GM12878 (cell line): ENCODE results near the gene VPS26A. TPM values are rescaled to one million over a fixed set of nuclear protein-coding genes. Genes with fewer than 3 reads are reported as not detected.

Source experiments
- ATF7 ChIP-seq: fragments of 450-650 bp; IDR thresholded peaks from 2 replicates; pipeline ENCODE4 v1.6.1; 2016; ENCODE audit warnings: low read depth, mild to moderate bottlenecking
- BCL3 ChIP-seq: IDR thresholded peaks from 2 replicates; pipeline ENCODE4 v1.6.1; 2011; ENCODE audit warnings: borderline replicate concordance, low read depth, mild to moderate bottlenecking, moderate library complexity, low read length; ENCODE audit not compliant: insufficient read depth, poor library complexity, severe bottlenecking
- CHD2 ChIP-seq: IDR thresholded peaks from 2 replicates; pipeline ENCODE4 v1.6.1; 2011; ENCODE audit warnings: low read depth, low read length, improper control_type of control experiment, borderline replicate concordance
- EZH2 ChIP-seq: IDR thresholded peaks from 2 replicates; pipeline ENCODE4 v1.6.1; 2012; ENCODE audit warnings: low read depth, mild to moderate bottlenecking, control low read depth, inconsistent platforms, low read length, borderline replicate concordance; ENCODE audit not compliant: control insufficient read depth
- FOXM1 ChIP-seq: IDR thresholded peaks from 2 replicates; pipeline ENCODE4 v1.6.1; 2012; ENCODE audit warnings: low read depth, mild to moderate bottlenecking, inconsistent platforms, low read length, moderate library complexity
- IRF3 ChIP-seq: fragments of 450-650 bp; IDR thresholded peaks from 2 replicates; pipeline ENCODE4 v1.6.1; 2014; ENCODE audit warnings: mild to moderate bottlenecking
- KDM1A ChIP-seq: fragments of 200-600 bp; sonication (generic); IDR thresholded peaks from 2 replicates; pipeline ENCODE4 v1.6.1; 2016; ENCODE audit warnings: borderline replicate concordance
- LARP7 ChIP-seq: fragments of 450-650 bp; IDR thresholded peaks from 2 replicates; pipeline ENCODE4 v1.6.1; 2017; ENCODE audit warnings: mild to moderate bottlenecking
- MXI1 ChIP-seq: fragments of 150-350 bp; IDR thresholded peaks from 2 replicates; pipeline ENCODE4 v1.6.1; 2011; ENCODE audit warnings: low read depth, mild to moderate bottlenecking, inconsistent platforms, low read length, improper control_type of control experiment
- MYB ChIP-seq: fragments of 150-350 bp; IDR thresholded peaks from 2 replicates; pipeline ENCODE4 v1.6.1; 2014; ENCODE audit warnings: mild to moderate bottlenecking, low read depth, low read length, borderline replicate concordance
- NBN ChIP-seq: fragments of 450-650 bp; IDR thresholded peaks from 2 replicates; pipeline ENCODE4 v1.6.1; 2016
- NFYB ChIP-seq: IDR thresholded peaks from 2 replicates; pipeline ENCODE4 v1.6.1; 2011; ENCODE audit warnings: low read depth, mild to moderate bottlenecking, low read length, improper control_type of control experiment, moderate library complexity; ENCODE audit not compliant: insufficient read depth
- PAX8 ChIP-seq: fragments of 450-650 bp; IDR thresholded peaks from 2 replicates; pipeline ENCODE4 v1.6.1; 2017; ENCODE audit warnings: mild to moderate bottlenecking, moderate library complexity
- POLR2AphosphoS5 ChIP-seq: IDR thresholded peaks from 2 replicates; pipeline ENCODE4 v1.6.1; 2011; ENCODE audit warnings: mild to moderate bottlenecking, low read length, inconsistent platforms
- RB1 ChIP-seq: fragments of 450-650 bp; formaldehyde crosslinking; IDR thresholded peaks from 2 replicates; pipeline ENCODE4 v1.6.1; 2017; ENCODE audit warnings: mild to moderate bottlenecking, borderline replicate concordance
- RCOR1 ChIP-seq: conservative IDR thresholded peaks from 2 replicates; pipeline ENCODE4 v1.6.1; 2012; ENCODE audit warnings: low read depth, low read length, improper control_type of control experiment
- SIN3A ChIP-seq: IDR thresholded peaks from 2 replicates; pipeline ENCODE4 v1.6.1; 2012; ENCODE audit warnings: low read depth, low read length, improper control_type of control experiment
- SMAD1 ChIP-seq: fragments of 450-650 bp; IDR thresholded peaks from 2 replicates; pipeline ENCODE4 v1.6.1; 2018; ENCODE audit warnings: mild to moderate bottlenecking, low read depth; ENCODE audit not compliant: partially characterized antibody
- ZBED1 ChIP-seq: IDR thresholded peaks from 2 replicates; pipeline ENCODE4 v1.6.1; 2016; ENCODE audit warnings: borderline replicate concordance
- polyA plus RNA-seq, 11 experiments: library from polyadenylated mRNA; depleted of rRNA in 4 of 11; unstranded in 6 of 11; stranded (reverse) in 5 of 11; fragments of >200 nt; fragmentation: Nextera tagmentation in 4 of 11; fragmentation: Illumina TruSeq in 1 of 11; extraction: Ambion mirVana in 4 of 11; extraction: Trizol in 1 of 11; gene quantifications; 1 replicate in 1 of 11; 2 replicates in 10 of 11; pipeline versions ENCODE4 v1.2.1 to v1.2.3, GENCODE V29; 2011 to 2016; ENCODE audit warnings: inconsistent platforms in 2 of 11, missing spikeins in 2 of 11, low read depth in 1 of 11
- total RNA-seq, 4 experiments: library from RNA; depleted of rRNA in 3 of 4; stranded (reverse); fragments of >200 nt in 3 of 4; fragmentation: Illumina TruSeq in 1 of 4; extraction: Trizol in 1 of 4; gene quantifications; 2 replicates each; pipeline versions ENCODE4 v1.2.1 to v1.2.3, GENCODE V29; 2013 to 2021
- TF ChIP-seq, protein P1 (sequence below): fragments of 450-650 bp; IDR thresholded peaks from 2 replicates; pipeline ENCODE4 v1.6.1; 2018; ENCODE audit warnings: borderline replicate concordance, mild to moderate bottlenecking; ENCODE audit not compliant: partially characterized antibody
- TF ChIP-seq, protein P2 (sequence below): IDR thresholded peaks from 2 replicates; pipeline ENCODE4 v1.6.1; 2011; ENCODE audit warnings: borderline replicate concordance, low read depth, mild to moderate bottlenecking, moderate library complexity, mixed read lengths, low read length; ENCODE audit not compliant: insufficient read depth; ENCODE audit errors: extremely low read length

VPS26A gene
- total and polyA plus RNA-seq, 10 of the 15 experiments (the other 5 are each of a cell fraction or from before 2014, with no cell fraction given): 16.8 to 72.3 (median 26.8) TPM

DNA sequence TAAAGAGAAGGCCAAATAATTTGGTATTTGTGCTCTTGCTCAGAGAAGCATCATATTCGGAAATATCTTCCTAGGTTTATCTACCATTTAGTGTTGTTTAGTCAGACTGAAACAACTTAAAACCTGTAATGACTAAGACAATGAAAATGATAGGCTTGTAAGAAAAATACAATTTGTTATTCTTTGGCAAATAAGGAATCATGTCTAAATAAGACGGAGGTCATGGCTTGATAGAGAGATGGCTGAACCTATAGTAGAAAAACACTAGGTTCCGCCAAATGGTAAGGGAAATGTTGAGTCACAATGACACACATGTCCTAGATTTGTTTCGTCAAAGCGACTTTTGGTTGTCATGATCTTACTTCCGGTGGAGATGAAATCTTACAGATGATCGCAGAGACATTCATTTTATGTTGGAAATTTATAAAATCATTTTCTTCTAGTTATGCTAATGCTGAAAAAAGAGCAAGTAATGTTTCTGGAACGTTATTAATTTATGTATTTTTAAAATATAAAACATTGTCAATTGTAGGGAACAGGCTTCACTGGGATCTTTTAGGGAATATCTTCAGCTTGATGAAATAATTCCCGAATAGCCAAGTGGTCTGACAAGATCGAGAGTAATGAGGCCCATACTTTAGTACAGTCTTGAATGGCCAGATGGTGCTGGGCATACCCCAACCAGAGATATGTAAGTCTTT lies 35.0 kb upstream of the VPS26A start (continued):
- TF ChIP-seq MXI1 (no peak), IRF3 (no peak), MYB (no peak), SIN3A (no peak), KDM1A (no peak), EZH2 (no peak), NBN (peak; percentile 58), CHD2 (no peak), ZBED1 (no peak), SMAD1 (no peak), BCL3 (no peak), RB1 (peak; percentile 16; the same call in 1 of the 2 replicates), LARP7 (no peak), POLR2AphosphoS5 (peak; percentile 63; the same call in 1 of the 2 replicates), RCOR1 (no peak), NFYB (no peak), ATF7 (peak; percentile 71; the same call in 1 of the 2 replicates), PAX8 (no peak), FOXM1 (no peak)
- TF ChIP-seq, protein P1, sequence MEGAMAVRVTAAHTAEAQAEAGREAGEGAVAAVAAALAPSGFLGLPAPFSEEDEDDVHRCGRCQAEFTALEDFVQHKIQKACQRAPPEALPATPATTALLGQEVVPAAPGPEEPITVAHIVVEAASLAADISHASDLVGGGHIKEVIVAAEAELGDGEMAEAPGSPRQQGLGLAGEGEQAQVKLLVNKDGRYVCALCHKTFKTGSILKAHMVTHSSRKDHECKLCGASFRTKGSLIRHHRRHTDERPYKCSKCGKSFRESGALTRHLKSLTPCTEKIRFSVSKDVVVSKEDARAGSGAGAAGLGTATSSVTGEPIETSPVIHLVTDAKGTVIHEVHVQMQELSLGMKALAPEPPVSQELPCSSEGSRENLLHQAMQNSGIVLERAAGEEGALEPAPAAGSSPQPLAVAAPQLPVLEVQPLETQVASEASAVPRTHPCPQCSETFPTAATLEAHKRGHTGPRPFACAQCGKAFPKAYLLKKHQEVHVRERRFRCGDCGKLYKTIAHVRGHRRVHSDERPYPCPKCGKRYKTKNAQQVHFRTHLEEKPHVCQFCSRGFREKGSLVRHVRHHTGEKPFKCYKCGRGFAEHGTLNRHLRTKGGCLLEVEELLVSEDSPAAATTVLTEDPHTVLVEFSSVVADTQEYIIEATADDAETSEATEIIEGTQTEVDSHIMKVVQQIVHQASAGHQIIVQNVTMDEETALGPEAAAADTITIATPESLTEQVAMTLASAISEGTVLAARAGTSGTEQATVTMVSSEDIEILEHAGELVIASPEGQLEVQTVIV: no peak
- TF ChIP-seq, protein P2, sequence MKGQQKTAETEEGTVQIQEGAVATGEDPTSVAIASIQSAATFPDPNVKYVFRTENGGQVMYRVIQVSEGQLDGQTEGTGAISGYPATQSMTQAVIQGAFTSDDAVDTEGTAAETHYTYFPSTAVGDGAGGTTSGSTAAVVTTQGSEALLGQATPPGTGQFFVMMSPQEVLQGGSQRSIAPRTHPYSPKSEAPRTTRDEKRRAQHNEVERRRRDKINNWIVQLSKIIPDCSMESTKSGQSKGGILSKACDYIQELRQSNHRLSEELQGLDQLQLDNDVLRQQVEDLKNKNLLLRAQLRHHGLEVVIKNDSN: no peak
